Measurements from ENCODE around the gene FOXC1. TPM values are rescaled to one million over a fixed set of nuclear protein-coding genes. Genes with fewer than 3 reads are reported as not detected.

FOXC1 gene
- total and polyA plus RNA-seq, 2 experiments from 2014 or later, result 0.60 to 1.1 TPM

GRCh38 chr6:1587977-1588376, 21.7 kb upstream of the FOXC1 start:
- H3K27ac ChIP-seq, result no peak overlapping the region
- WGBS (ENCODE audit: low lambda C conversion rate, missing lambda C conversion rate), result 93% methylated on average over 12 of the region's 12 CpGs
- H3K4me1 ChIP-seq (ENCODE audit: insufficient read depth), result no peaks in the 10 kb centered on the region
- H3K4me3 ChIP-seq, result no peak overlapping the region
- TF ChIP-seq EZH2 (IDR thresholded peaks at IDR 0.05; ENCODE audit: borderline replicate concordance) (no peak), EZH2phosphoT487 (IDR thresholded peaks at IDR 0.05; ENCODE audit: low read depth, severe bottlenecking, unreplicated experiment) (no peak), CTCF (IDR thresholded peaks at IDR 0.05; ENCODE audit: poor library complexity) (no peak)
- H3K4me2 ChIP-seq, result no peak overlapping the region
- H4K20me1 ChIP-seq (ENCODE audit: insufficient read depth, poor library complexity, severe bottlenecking), result no peaks in the 10 kb centered on the region
- no peaks in the 10 kb centered on the region for H3K9me3 ChIP-seq (ENCODE audit: low read depth)
- H3K36me3 ChIP-seq (replicated peaks; ENCODE audit: insufficient read depth, low read depth), result no peaks in the 10 kb centered on the region
- no peaks in the 10 kb centered on the region for H3K27me3 ChIP-seq
- H3K9me2 ChIP-seq (replicated peaks; ENCODE audit: insufficient read depth), result no peaks in the 10 kb centered on the region
- H2AFZ ChIP-seq, result no peak overlapping the region
- H3K79me2 ChIP-seq, result no peaks in the 10 kb centered on the region
- no peak for DNase-seq (ENCODE audit: low spot score)

- H4K20me1 ChIP-seq (ENCODE audit: insufficient read depth, poor library complexity, severe bottlenecking), result no peaks in the 10 kb centered on the region
- no peaks in the 10 kb centered on the region for H3K9me2 ChIP-seq (replicated peaks; ENCODE audit: insufficient read depth)
- H3K27ac ChIP-seq, result peak overlapping the region; percentile 27
- TF ChIP-seq EZH2 (IDR thresholded peaks at IDR 0.05; ENCODE audit: borderline replicate concordance) (no peak), CTCF (IDR thresholded peaks at IDR 0.05; ENCODE audit: poor library complexity) (no peak), EZH2phosphoT487 (IDR thresholded peaks at IDR 0.05; ENCODE audit: low read depth, severe bottlenecking, unreplicated experiment) (no peak)
- H2AFZ ChIP-seq, result no peak overlapping the region
- H3K79me2 ChIP-seq, result no peaks in the 10 kb centered on the region
- H3K4me3 ChIP-seq, result no peak overlapping the region
- no peak overlapping the region for H3K4me2 ChIP-seq
- H3K9me3 ChIP-seq (ENCODE audit: low read depth), result no peaks in the 10 kb centered on the region
- no peak for DNase-seq (ENCODE audit: low spot score)
- H3K4me1 ChIP-seq (ENCODE audit: insufficient read depth), result no peaks in the 10 kb centered on the region
- H3K27me3 ChIP-seq, result peaks cover 6% of the 10 kb centered on the region
- 64% methylated on average over 6 of the region's 6 CpGs for WGBS (ENCODE audit: low lambda C conversion rate, missing lambda C conversion rate)
- no peaks in the 10 kb centered on the region for H3K36me3 ChIP-seq (replicated peaks; ENCODE audit: insufficient read depth, low read depth)
Observed at GRCh38 chr6:1589208-1589607, 20.5 kb upstream of the FOXC1 start.

DNA sequence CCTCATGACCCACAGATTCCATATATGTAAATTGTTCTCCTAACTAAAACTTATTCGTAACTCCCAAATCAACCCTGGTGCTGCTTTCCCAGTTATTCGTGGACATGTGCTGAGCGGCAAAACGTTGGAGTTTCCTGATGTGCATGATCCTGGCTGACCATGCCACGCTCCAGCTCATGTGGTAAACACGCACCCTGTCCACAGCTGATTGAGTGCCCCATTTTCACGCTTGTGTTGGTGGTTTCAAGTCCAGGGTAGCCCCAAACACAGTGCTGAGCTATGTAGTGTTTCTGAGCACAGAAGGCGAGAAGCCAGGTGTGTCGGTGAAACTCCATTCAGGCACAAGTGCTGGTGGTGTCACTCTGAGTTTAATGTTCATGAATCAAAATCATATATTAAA, 19.1 kb upstream of the FOXC1 start:
- no peaks in the 10 kb centered on the region for H3K36me3 ChIP-seq (replicated peaks; ENCODE audit: insufficient read depth, low read depth)
- H3K9me2 ChIP-seq (replicated peaks; ENCODE audit: insufficient read depth), result no peaks in the 10 kb centered on the region
- TF ChIP-seq EZH2phosphoT487 (IDR thresholded peaks at IDR 0.05; ENCODE audit: low read depth, severe bottlenecking, unreplicated experiment), result no peak
- TF ChIP-seq EZH2 (IDR thresholded peaks at IDR 0.05; ENCODE audit: borderline replicate concordance), result no peak
- TF ChIP-seq CTCF (IDR thresholded peaks at IDR 0.05; ENCODE audit: poor library complexity), result no peak
- H4K20me1 ChIP-seq (ENCODE audit: insufficient read depth, poor library complexity, severe bottlenecking), result no peaks in the 10 kb centered on the region
- no peaks in the 10 kb centered on the region for H3K4me1 ChIP-seq (ENCODE audit: insufficient read depth)
- no peak overlapping the region for H3K27ac ChIP-seq
- DNase-seq (ENCODE audit: low spot score), result no peak
- no peaks in the 10 kb centered on the region for H3K9me3 ChIP-seq (ENCODE audit: low read depth)
- no peaks in the 10 kb centered on the region for H3K79me2 ChIP-seq
- H3K27me3 ChIP-seq, result peaks cover 12% of the 10 kb centered on the region
- no peak overlapping the region for H2AFZ ChIP-seq
- no peak overlapping the region for H3K4me3 ChIP-seq
- no peak overlapping the region for H3K4me2 ChIP-seq
- WGBS (ENCODE audit: low lambda C conversion rate, missing lambda C conversion rate), result 98% methylated on average over 9 of the region's 9 CpGs

DNA sequence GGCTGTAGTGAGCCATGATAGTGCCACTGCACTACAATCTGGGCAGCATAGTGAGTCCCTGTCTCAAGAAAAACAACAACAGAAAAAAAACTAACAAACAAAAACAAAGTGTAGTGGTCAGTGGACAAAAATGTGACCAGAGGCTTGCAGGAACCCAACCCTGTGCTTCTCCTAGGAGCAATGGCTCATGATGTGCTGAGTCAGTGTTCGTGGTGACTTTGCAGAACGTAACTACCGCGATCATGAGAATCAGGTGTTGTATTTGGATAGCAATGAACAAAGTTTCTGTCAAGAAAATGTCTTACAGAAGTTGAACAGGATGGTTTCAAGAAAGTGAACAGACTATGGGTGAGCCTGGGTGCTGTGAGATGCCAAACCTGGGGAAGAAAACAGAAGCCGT, 18.5 kb upstream of the FOXC1 start:
- DNase-seq (ENCODE audit: low spot score), result no peak
- 98% methylated on average over 5 of the region's 5 CpGs for WGBS (ENCODE audit: low lambda C conversion rate, missing lambda C conversion rate)
- H3K4me2 ChIP-seq, result no peak overlapping the region

More for the DNA sequence above, 18.5 kb upstream of the FOXC1 start:
- H3K9me2 ChIP-seq (replicated peaks; ENCODE audit: insufficient read depth), result no peaks in the 10 kb centered on the region
- H4K20me1 ChIP-seq (ENCODE audit: insufficient read depth, poor library complexity, severe bottlenecking), result no peaks in the 10 kb centered on the region
- H3K4me1 ChIP-seq (ENCODE audit: insufficient read depth), result no peaks in the 10 kb centered on the region
- peaks cover 12% of the 10 kb centered on the region for H3K27me3 ChIP-seq
- no peaks in the 10 kb centered on the region for H3K36me3 ChIP-seq (replicated peaks; ENCODE audit: insufficient read depth, low read depth)
- no peak overlapping the region for H2AFZ ChIP-seq
- no peaks in the 10 kb centered on the region for H3K79me2 ChIP-seq
- no peak overlapping the region for H3K27ac ChIP-seq
- no peak for TF ChIP-seq EZH2 (IDR thresholded peaks at IDR 0.05; ENCODE audit: borderline replicate concordance)
- TF ChIP-seq EZH2phosphoT487 (IDR thresholded peaks at IDR 0.05; ENCODE audit: low read depth, severe bottlenecking, unreplicated experiment), result no peak
- no peak for TF ChIP-seq CTCF (IDR thresholded peaks at IDR 0.05; ENCODE audit: poor library complexity)
- no peak overlapping the region for H3K4me3 ChIP-seq
- H3K9me3 ChIP-seq (ENCODE audit: low read depth), result no peaks in the 10 kb centered on the region

Measured in hepatocyte (in vitro differentiated cells).